ENCODE data around the gene PITRM1. TPM values are rescaled to one million over a fixed set of nuclear protein-coding genes. Genes with fewer than 3 reads are reported as not detected.
A peak's percentile ranks its signal among the peaks of the same experiment; 100 is the strongest.
"Not testable (repeated sequence)": the region's sequence is repeated elsewhere in the genome, so short reads cannot be mapped to it uniquely, and the experiment has no call there.

Gene PITRM1
- total RNA-seq (2014; rRNA removed; shearing (Covaris generic)) = 84.7 and 90.1 TPM in 2 replicates
- 52.9 and 62.6 TPM in 2 replicates for polyA plus RNA-seq (2015; cell fraction: cytosol; rRNA removed)
- 135 and 136 TPM in 2 replicates for polyA plus RNA-seq (2015; cell fraction: nucleus; rRNA removed)

GRCh38 chr10:3172446-3173170 is at the start of gene PITRM1:
TSS of gene PITRM1 (minus strand) at chr10:3172782. CDS start at chr10:3172772, 10 bp downstream.
- DNase-seq (ENCODE audit: low read depth) = peak; percentile 98

GRCh38 chr10:3222068-3222467 is 49.5 kb upstream of the PITRM1 start:
- peak; percentile 45 for DNase-seq (ENCODE audit: low read depth)

GRCh38 chr10:3221601-3222000 is 49.0 kb upstream of the PITRM1 start:
- DNase-seq (ENCODE audit: low read depth) = not testable (repeated sequence)

GRCh38 chr10:3220853-3221252 is 48.3 kb upstream of the PITRM1 start:
- DNase-seq (ENCODE audit: low read depth) = peak; percentile 91

GRCh38 chr10:3219021-3219628 is 46.5 kb upstream of the PITRM1 start:
- not testable (repeated sequence) for DNase-seq (ENCODE audit: low read depth)

- no peak for DNase-seq (ENCODE audit: low read depth)
Observed at GRCh38 chr10:3217853-3218252, 45.3 kb upstream of the PITRM1 start.

- DNase-seq (ENCODE audit: low read depth) = peak; percentile 53
Observed at GRCh38 chr10:3217301-3217700, 44.7 kb upstream of the PITRM1 start.

GRCh38 chr10:3215153-3215775 is 42.7 kb upstream of the PITRM1 start:
- DNase-seq (ENCODE audit: low read depth) = no peak

- no peak for DNase-seq (ENCODE audit: low read depth)
Observed at GRCh38 chr10:3213758-3214515, 41.4 kb upstream of the PITRM1 start.

GRCh38 chr10:3213208-3213607 is 40.6 kb upstream of the PITRM1 start:
- DNase-seq (ENCODE audit: low read depth) = no peak

GRCh38 chr10:3210251-3210877 is 37.8 kb upstream of the PITRM1 start:
- no peak for DNase-seq (ENCODE audit: low read depth)

GRCh38 chr10:3208481-3209406 is 36.2 kb upstream of the PITRM1 start:
- DNase-seq (ENCODE audit: low read depth) = no peak

GRCh38 chr10:3207351-3207750 is 34.8 kb upstream of the PITRM1 start:
- DNase-seq (ENCODE audit: low read depth) = no peak

GRCh38 chr10:3206511-3207157 is 34.1 kb upstream of the PITRM1 start:
- no peak for DNase-seq (ENCODE audit: low read depth)

GRCh38 chr10:3203972-3204371 is 31.4 kb upstream of the PITRM1 start:
- no peak for DNase-seq (ENCODE audit: low read depth)

GRCh38 chr10:3203016-3203811 is 30.6 kb upstream of the PITRM1 start:
- no peak for DNase-seq (ENCODE audit: low read depth)

GRCh38 chr10:3201796-3202195 is 29.2 kb upstream of the PITRM1 start:
- DNase-seq (ENCODE audit: low read depth) = no peak

GRCh38 chr10:3199488-3199887 is 26.9 kb upstream of the PITRM1 start:
- DNase-seq (ENCODE audit: low read depth) = no peak

- no peak for DNase-seq (ENCODE audit: low read depth)
Observed at GRCh38 chr10:3198900-3199299, 26.3 kb upstream of the PITRM1 start.

Data from HT1080 (cell line).